ENCODE data around the gene MTMR4.

DNA sequence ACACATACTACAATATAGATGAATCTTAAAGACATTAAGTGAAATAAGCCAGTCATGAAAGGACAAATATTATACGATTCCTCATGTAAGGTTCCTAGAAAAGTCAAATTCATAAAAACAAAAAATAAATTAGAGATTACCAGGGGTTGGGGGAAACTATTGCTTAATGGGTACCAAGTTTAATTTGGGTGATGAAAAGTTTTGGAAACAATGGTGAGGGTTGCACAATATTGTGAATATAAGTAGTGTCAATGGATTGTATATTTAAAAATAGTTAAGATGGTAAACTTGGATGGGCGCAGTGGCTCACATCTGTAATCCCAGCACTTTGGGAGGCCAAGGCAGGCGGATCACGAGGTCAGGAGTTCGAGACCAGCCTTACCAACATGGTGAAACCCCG, 44.1 kb downstream of the MTMR4 start:
- no peak for TF ChIP-seq CTCF (IDR thresholded peaks at IDR 0.05)
- no peak for TF ChIP-seq POLR2A (IDR thresholded peaks at IDR 0.05)

All from testis (tissue), 2 donors.